T-cell (primary cell): Measurements from ENCODE around the gene PRDM16. TPM values are rescaled to one million over a fixed set of nuclear protein-coding genes. Genes with fewer than 3 reads are reported as not detected.
"Not testable (repeated sequence)": the region's sequence is repeated elsewhere in the genome, so short reads cannot be mapped to it uniquely, and the experiment has no call there.

Experiments
- ATAC-seq, 4 experiments: fragments of 200-7000 bp in 3 of 4; fragments of 150-1000 bp in 1 of 4; cut with Tn5 transposase; replicated peaks in 1 of 4; 1 replicate in 3 of 4; 2 replicates in 1 of 4; pipeline ENCODE4 v1.10.0; 2021; ENCODE audit warnings: moderate library complexity in 3 of 4, mild to moderate bottlenecking in 2 of 4, moderate number of reproducible peaks in 1 of 4
- CTCF ChIA-PET, 2 donors: fragments of 300-600 bp; sonication (Branson Sonifier 250); formaldehyde crosslinking; loops; one replicate each; lab custom pipeline; 2022; ENCODE audit warnings: antibody characterized with exemption in 2 of 2; lab: Charles Lee
- POLR2A ChIA-PET, 2 donors: fragments of 300-600 bp; sonication (Branson Sonifier 250); formaldehyde crosslinking; loops; one replicate each; lab custom pipeline; 2022; ENCODE audit warnings: antibody characterized with exemption in 2 of 2; lab: Charles Lee
- DNase-seq, 35 experiments: peaks; one replicate each; pipeline versions ENCODE4 v3.0.0 to v3.0.0-alpha.2; 2013 to 2023
- H3K27ac ChIP-seq: one replicate; pipeline ENCODE4 v1.5.1; 2013; ENCODE audit warnings: low read length
- H3K27me3 ChIP-seq, 2 experiments: replicated peaks in 1 of 2; 1 replicate in 1 of 2; 2 replicates in 1 of 2; pipeline versions ENCODE4 v1.6.1 to v1.7.0; 2013; ENCODE audit warnings: low read length in 1 of 2, mixed read lengths in 1 of 2; ENCODE audit not compliant: control insufficient read depth in 2 of 2, insufficient read depth in 2 of 2; ENCODE audit errors: extremely low read depth in 1 of 2
- H3K36me3 ChIP-seq, 2 donors: 1 replicate in 1 of 2; 2 replicates in 1 of 2; pipeline versions ENCODE4 v1.6.1 to v1.7.0; 2013; ENCODE audit warnings: low read length in 1 of 2; ENCODE audit not compliant: control insufficient read depth in 2 of 2, insufficient read depth in 1 of 2; ENCODE audit errors: extremely low read depth in 1 of 2
- H3K4me1 ChIP-seq, 2 experiments: 1 replicate in 1 of 2; 2 replicates in 1 of 2; pipeline versions ENCODE4 v1.6.1 to v1.7.0; 2013; ENCODE audit warnings: low read length in 2 of 2, mixed read lengths in 1 of 2; ENCODE audit not compliant: insufficient read depth in 2 of 2, control insufficient read depth in 1 of 2; ENCODE audit errors: extremely low read depth in 1 of 2
- H3K4me3 ChIP-seq, 2 donors: 1 replicate in 1 of 2; 2 replicates in 1 of 2; pipeline versions ENCODE4 v1.5.1 to v1.7.0; 2013; ENCODE audit warnings: mild to moderate bottlenecking in 2 of 2, low read length in 1 of 2, moderate library complexity in 1 of 2; ENCODE audit not compliant: control insufficient read depth in 1 of 2; ENCODE audit errors: extremely low read depth in 1 of 2
- H3K9me3 ChIP-seq: 2 replicates; pipeline ENCODE4 v1.7.0; 2013
- H3K27ac Mint-ChIP-seq, 2 donors: one replicate each; pipeline ENCODE4 v1.8.0; 2020 to 2021; ENCODE audit warnings: mild to moderate bottlenecking in 2 of 2, mixed read lengths in 2 of 2
- H3K27me3 Mint-ChIP-seq, 2 donors: one replicate each; pipeline ENCODE4 v1.8.0; 2021 to 2022; ENCODE audit warnings: mixed read lengths in 2 of 2
- H3K36me3 Mint-ChIP-seq: one replicate; pipeline ENCODE4 v1.8.0; 2021; ENCODE audit warnings: mixed read lengths
- H3K4me1 Mint-ChIP-seq, 3 donors: one replicate each; pipeline ENCODE4 v1.8.0; 2020 to 2022; ENCODE audit warnings: mixed read lengths in 3 of 3, mild to moderate bottlenecking in 1 of 3
- H3K4me3 Mint-ChIP-seq, 3 donors: one replicate each; pipeline ENCODE4 v1.8.0; 2020 to 2022; ENCODE audit warnings: mild to moderate bottlenecking in 3 of 3, mixed read lengths in 3 of 3, moderate library complexity in 3 of 3
- H3K9me3 Mint-ChIP-seq, 3 donors: one replicate each; pipeline ENCODE4 v1.8.0; 2020 to 2022; ENCODE audit warnings: mixed read lengths in 3 of 3
- WGBS: methylation state at CpG from one replicate; pipeline ENCODE4 v1.1.5; 2013; ENCODE audit warnings: missing lambda C conversion rate; ENCODE audit not compliant: insufficient coverage; 5-methylcytosine and 5-hydroxymethylcytosine counted together
- total RNA-seq, 35 experiments: library from RNA in 6 of 35; stranded (reverse) in 6 of 35; fragments of 120-200 nt in 1 of 35; gene quantifications; one replicate each; pipeline versions ENCODE4 v1.2.1 to v1.2.4 and lab custom pipeline; 2013 to 2026

The PRDM16 gene
- total RNA-seq, 5 donors from 2014 or later (not counting 1 experiment from before 2014, with no cell fraction given) = 0.15 to 0.70 (median 0.24) TPM; not detected in 1

DNA sequence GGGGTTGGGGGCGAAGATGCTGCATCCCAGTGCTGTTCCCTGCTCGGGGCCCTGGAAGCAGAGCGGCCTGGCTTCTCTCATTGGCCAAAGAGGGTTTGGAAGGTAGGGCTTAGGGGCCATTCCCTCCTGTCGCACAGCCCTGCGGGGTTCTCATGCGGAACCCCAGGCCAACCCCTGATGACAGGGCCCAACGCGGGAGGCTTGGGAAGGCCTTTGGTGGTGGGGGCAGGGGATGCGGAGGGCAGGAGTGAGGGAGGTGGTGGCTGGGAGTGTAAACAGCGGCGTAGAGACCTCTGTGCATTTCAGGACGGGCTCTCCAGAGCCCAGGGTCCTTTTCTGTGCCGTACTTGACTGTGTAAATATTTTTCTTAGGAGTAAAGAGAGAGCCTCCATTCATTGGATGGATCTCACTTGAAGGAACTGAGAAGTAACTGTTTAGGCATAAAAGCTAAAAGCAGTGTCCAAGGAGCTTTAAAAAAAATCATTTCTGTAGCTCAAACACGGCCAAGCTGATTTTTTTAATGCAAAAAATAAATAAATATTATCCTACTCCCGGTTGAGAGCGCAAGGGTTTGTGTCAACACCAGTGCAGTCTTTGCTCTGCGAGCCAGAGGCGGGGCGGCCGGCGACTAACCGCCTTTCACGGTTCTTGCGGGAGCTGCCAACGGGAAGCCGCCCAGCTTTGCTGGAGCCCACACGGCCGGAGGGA lies 169.1 kb downstream of the PRDM16 start:
- H3K36me3 ChIP-seq = no peaks in the 10 kb centered on the region
- no peaks in the 10 kb centered on the region for H3K9me3 Mint-ChIP-seq
- CTCF ChIA-PET = no interaction called here
- DNase-seq (no peak), ATAC-seq (no peak)
- H3K4me3 ChIP-seq = no peak overlapping the region
- H3K4me1 Mint-ChIP-seq = no peaks in the 10 kb centered on the region
- H3K27me3 ChIP-seq = peaks cover 0 to 24% of the 10 kb centered on the region in 2 experiments
- H3K27ac Mint-ChIP-seq = no peak overlapping the region
- no peak overlapping the region for H3K4me3 Mint-ChIP-seq
- H3K4me1 ChIP-seq = no peaks in the 10 kb centered on the region
- no peak overlapping the region for H3K27ac ChIP-seq
- no peaks in the 10 kb centered on the region for H3K9me3 ChIP-seq
- WGBS = 94% methylated on average over 26 of the region's 28 CpGs
- POLR2A ChIA-PET = no interaction called here
- H3K27me3 Mint-ChIP-seq = no peaks in the 10 kb centered on the region
- no peaks in the 10 kb centered on the region for H3K36me3 Mint-ChIP-seq

DNA sequence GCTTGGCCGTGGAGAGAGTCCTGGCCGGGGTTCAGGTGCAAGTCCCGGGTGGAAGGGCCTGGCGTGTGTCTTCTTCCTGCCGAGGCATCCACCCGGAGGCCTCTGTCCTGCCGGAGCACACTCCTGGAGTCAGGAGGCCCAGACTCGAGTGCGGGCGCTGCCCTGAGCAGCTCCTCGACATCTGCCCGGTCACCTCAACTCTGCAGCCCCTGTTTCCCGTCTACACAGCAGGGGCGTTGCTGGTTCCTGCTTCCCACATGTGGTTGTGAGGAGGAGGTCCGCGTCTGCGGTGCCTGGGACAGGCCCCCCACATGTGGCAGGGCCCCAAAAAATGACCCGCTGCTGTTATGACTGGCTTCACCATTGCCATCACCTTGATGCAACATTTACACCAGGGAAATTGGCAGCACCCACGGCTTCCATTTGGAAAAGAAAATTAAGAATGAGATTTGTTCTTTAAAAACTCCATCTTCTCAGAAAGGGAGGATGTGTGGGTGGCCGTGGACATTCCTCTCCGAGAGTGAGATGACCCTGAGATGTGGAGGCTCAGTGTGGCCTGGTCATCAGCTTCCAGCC lies 169.8 kb downstream of the PRDM16 start:
- H3K4me1 Mint-ChIP-seq = no peaks in the 10 kb centered on the region
- H3K27me3 Mint-ChIP-seq = peaks cover 0 to 2% of the 10 kb centered on the region in 2 donors
- Histone ChIP-seq H3K4me3 (no peak overlapping the region), H3K27ac (no peak overlapping the region), H3K4me1 (no peaks in the 10 kb centered on the region), H3K27me3 (peaks cover 0 to 18% of the 10 kb centered on the region in 2 experiments), H3K36me3 (no peaks in the 10 kb centered on the region), H3K9me3 (no peaks in the 10 kb centered on the region)
- no peak overlapping the region for H3K4me3 Mint-ChIP-seq
- no peaks in the 10 kb centered on the region for H3K36me3 Mint-ChIP-seq
- ChIA-PET CTCF (no interaction called here), POLR2A (no interaction called here)
- DNase-seq = no peak
- H3K9me3 Mint-ChIP-seq = no peaks in the 10 kb centered on the region
- ATAC-seq = no peak
- no peak overlapping the region for H3K27ac Mint-ChIP-seq
- 94% methylated on average over 12 of the region's 21 CpGs for WGBS

DNA sequence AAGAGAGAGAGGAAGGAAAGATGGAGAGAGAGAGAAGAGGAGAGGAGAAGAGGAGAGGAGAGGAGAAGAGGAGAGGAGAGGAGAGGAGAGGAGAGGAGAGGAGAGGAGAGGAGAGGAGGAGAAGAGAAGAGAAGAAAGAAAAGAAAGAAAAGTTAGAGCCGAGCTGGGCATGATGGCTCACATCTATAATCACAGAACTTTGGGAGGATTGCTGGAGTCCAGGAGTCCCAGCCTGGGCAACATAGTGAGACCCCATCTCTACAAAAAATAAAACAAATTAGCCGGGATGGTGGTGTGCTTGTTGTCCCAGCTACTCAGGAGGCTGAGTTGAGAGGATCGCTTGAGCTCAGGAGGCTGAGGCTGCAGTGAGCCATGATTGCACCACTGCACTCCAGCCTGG lies 171.0 kb downstream of the PRDM16 start:
- H3K9me3 ChIP-seq, H3K36me3 Mint-ChIP-seq, H3K4me3 ChIP-seq, H3K4me1 Mint-ChIP-seq, POLR2A ChIA-PET, DNase-seq, ATAC-seq, H3K4me1 ChIP-seq, H3K9me3 Mint-ChIP-seq, H3K27ac ChIP-seq, H3K4me3 Mint-ChIP-seq, H3K27me3 Mint-ChIP-seq, CTCF ChIA-PET, H3K36me3 ChIP-seq, H3K27ac Mint-ChIP-seq: not testable (repeated sequence)
- no CpG with 5 or more reads among the region's 3 CpGs for WGBS
- peaks cover 0 to 12% of the 10 kb centered on the region in 2 experiments for H3K27me3 ChIP-seq

DNA sequence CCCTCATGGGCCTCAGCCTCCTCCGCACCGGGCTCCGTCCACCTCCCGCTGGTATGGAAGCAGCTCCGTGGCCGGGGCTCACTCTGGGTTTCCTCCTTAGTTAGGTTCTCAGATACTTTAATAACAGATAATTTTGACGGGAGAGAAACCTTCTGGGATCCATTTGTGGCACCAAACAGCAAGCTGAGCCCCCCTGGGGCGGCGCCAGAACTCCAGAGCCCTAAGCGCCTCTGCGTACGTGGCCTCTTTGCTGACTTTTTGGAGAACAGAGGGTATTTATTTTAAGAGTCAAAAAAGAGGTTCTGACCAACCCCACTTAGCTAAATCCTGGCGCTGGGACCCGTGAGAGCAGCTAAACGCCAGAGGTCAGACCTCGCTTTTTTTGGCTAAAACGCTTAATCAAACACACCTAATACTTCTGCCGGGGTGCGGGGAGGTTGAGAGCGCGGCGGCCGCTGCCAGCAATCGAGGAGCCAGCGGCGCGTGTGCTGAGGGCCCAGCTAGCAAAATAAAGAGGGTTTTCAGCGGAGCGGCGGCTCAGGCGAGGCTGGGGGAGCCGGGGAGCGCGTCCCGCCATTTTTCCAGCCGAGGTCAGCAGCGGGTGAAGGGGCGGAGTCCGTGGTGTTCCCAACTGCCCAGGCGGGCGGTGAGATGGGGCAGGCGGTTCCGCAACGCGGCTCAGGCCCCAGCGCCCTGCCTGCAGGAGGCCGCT lies 171.7 kb downstream of the PRDM16 start:
- no peaks in the 10 kb centered on the region for H3K36me3 ChIP-seq
- ChIA-PET POLR2A (no interaction called here), CTCF (no interaction called here)
- 94% methylated on average over 25 of the region's 47 CpGs for WGBS
- no peak for DNase-seq
- H3K27ac ChIP-seq = no peak overlapping the region
- no peak overlapping the region for H3K4me3 Mint-ChIP-seq
- peaks cover 0 to 14% of the 10 kb centered on the region in 2 experiments for H3K27me3 ChIP-seq
- no peaks in the 10 kb centered on the region for H3K4me1 Mint-ChIP-seq
- no peaks in the 10 kb centered on the region for H3K4me1 ChIP-seq
- peaks cover 0 to 2% of the 10 kb centered on the region in 2 donors for H3K27me3 Mint-ChIP-seq
- no peaks in the 10 kb centered on the region for H3K36me3 Mint-ChIP-seq
- H3K9me3 Mint-ChIP-seq = no peaks in the 10 kb centered on the region
- H3K27ac Mint-ChIP-seq = no peak overlapping the region
- H3K9me3 ChIP-seq = no peaks in the 10 kb centered on the region
- no peak for ATAC-seq
- H3K4me3 ChIP-seq = no peak overlapping the region

- no peak overlapping the region for H3K4me3 ChIP-seq
- no peaks in the 10 kb centered on the region for H3K36me3 ChIP-seq
- H3K27me3 ChIP-seq = peaks cover 0 to 10% of the 10 kb centered on the region in 2 experiments
- H3K4me1 ChIP-seq = no peaks in the 10 kb centered on the region
- no peaks in the 10 kb centered on the region for H3K36me3 Mint-ChIP-seq
- no peak overlapping the region for H3K4me3 Mint-ChIP-seq
- WGBS = 96% methylated on average over 10 of the region's 17 CpGs
- no peaks in the 10 kb centered on the region for H3K4me1 Mint-ChIP-seq
- peaks cover 0 to 2% of the 10 kb centered on the region in 2 donors for H3K27me3 Mint-ChIP-seq
- no peaks in the 10 kb centered on the region for H3K9me3 Mint-ChIP-seq
- CTCF ChIA-PET = no interaction called here
- POLR2A ChIA-PET = no interaction called here
- DNase-seq (no peak), ATAC-seq (no peak)
- no peak overlapping the region for H3K27ac Mint-ChIP-seq
- H3K9me3 ChIP-seq = no peaks in the 10 kb centered on the region
- H3K27ac ChIP-seq = no peak overlapping the region
Observed at GRCh38 chr1:3241236-3241550, 172.2 kb downstream of the PRDM16 start.

DNA sequence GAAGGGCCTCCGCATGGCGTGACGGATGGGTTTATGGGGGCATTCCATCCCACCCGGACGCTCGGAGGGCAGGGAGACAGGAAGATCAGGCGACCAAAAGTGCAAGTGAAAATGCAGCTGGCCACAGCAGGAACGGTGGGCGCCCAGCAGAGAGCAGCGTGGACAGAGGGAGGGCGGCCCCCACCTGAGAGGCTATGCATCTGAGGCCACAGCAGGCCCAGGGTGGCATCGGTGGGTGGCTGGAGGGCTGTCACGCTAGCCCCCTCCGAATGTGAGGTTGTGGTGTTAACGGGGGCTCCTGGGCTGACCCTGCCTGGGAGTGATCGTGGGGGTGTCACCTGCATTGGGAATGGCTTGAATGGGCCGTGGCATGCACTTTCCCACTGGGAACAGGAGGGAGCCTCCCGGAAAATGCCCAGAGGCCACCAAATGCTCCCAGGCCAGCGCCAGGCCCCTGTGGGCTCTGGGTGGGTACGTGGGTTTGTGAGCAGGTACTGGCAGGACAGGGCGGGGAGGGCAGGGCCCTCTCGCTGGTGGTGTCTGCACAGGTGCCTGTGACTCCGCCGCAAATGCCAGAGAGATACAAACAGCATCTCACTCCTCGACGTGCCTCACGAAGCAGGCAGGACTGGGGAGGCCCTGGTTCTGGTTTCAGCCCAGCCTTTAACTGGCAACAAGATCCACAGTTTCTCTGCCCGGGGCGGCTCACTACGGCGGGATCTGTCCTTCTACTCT lies 172.8 kb downstream of the PRDM16 start:
- Mint-ChIP-seq H3K27ac (no peak overlapping the region), H3K27me3 (peaks cover under 1 to 2% of the 10 kb centered on the region in 2 donors), H3K4me3 (no peak overlapping the region), H3K4me1 (no peaks in the 10 kb centered on the region), H3K36me3 (no peaks in the 10 kb centered on the region), H3K9me3 (no peaks in the 10 kb centered on the region)
- no peaks in the 10 kb centered on the region for H3K4me1 ChIP-seq
- H3K9me3 ChIP-seq = no peaks in the 10 kb centered on the region
- no peak for DNase-seq
- H3K36me3 ChIP-seq = no peaks in the 10 kb centered on the region
- no peak for ATAC-seq
- no peak overlapping the region for H3K27ac ChIP-seq
- WGBS = 85% methylated on average over 27 of the region's 31 CpGs
- peaks cover under 1 to 10% of the 10 kb centered on the region in 2 experiments for H3K27me3 ChIP-seq
- no peak overlapping the region for H3K4me3 ChIP-seq
- CTCF ChIA-PET = no interaction called here
- POLR2A ChIA-PET = no interaction called here
